GM18519 (cell line): ENCODE data around the gene AHNAK.

Experiments
- ATAC-seq: cut with Tn5 transposase; IDR thresholded peaks from one replicate; pipeline ENCODE4 v1.9.1; 2021; ENCODE audit warnings: mild to moderate bottlenecking, moderate library complexity; ENCODE audit not compliant: unreplicated experiment, low FRiP score

Gene AHNAK

DNA sequence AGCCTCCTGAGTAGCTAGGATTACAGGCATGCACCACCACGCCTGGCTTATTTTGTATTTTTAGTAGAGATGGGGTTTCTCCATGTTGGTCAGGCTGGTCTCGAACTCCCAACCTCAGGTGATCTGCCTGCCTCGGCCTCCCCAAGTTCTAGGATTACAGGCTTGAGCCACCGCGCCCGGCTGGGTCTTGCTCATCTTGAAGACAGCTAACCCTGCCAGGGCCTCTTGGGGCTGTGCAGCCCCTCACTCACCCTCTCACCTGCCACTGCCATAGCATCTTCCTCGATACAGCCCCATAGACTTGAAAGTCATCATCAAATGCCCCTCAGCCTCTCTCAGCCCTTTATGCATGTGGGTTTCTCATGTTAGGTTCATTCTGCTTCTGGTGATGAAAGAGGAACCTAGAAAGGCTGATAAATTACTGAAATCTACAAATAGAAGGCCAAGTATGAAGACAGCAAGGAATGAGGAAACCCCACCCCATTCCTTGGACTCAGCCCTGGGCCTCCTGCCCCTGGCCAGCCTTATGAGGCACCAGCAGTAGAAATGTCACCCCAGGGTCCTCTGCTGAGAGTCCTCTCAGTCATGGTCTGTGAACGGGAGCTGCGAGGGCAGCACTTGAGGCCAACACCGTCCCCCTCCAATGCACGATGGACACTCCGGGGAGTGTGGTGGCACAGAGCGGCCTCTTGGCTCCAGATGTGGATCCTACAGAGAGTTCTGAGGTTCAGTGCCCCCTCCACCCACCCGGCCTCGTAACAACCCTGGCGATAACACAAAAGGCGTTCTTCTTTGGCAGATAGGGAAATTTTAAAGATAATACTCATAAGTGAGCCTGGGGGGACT is 103.0 kb downstream of the AHNAK start:
- no peak for ATAC-seq

DNA sequence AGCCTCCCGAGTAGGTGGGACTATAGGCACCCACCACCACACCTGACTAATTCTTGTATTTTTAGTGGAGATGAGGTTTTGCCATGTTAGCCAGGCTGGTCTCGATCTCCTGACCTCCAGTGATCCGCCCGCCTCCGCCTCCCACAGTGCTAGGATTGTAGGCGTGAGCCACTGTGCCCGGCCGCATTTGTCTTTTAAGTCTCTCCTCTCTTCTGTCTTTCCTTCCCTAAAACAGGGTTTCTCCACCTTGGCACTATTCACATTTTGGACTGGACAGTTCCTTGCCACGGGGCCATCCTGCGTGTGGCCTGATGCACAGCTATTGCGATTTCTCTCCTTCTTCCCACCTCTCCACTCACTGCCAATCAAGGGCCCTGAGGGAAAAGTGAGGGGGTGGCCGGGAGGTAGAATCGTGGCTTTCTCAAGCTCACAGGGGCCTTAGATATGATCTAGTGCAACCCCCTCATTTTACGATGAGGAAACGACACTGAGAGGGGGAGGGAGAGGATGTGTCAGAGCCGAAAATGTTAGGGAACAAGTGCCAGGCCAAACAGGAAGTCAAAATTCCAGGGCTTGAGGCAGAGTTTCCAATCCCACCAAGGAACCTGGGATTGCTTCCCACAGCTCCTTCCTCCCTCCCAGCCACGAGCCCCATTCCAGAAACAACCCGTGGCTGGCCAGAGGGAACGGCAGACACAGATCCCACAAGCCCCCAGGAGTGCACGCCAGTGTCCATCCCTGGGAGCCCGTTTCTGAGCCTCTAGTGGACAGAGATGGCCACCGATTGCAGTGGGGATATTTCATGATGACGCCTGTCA is 106.6 kb downstream of the AHNAK start:
- no peak for ATAC-seq

DNA sequence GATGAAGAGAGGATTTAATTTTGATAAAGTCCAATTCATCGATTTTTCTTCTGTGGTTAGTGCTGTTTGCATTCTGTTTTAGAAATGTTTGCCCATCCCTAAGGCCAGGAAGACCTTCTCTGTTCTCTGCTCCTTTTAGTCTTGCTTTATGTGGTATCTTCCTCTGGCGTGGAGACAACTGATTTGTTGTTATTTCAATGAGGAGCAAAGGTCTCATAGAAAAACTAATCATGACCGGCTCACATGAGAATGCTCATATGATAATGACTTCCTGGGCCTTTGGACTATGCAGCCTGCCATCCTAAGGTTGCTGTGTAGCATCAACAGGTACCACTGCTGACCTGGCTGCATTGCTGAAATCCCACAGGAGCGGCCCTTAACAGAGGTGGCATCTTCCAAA is 108.0 kb downstream of the AHNAK start:
- no peak for ATAC-seq

DNA sequence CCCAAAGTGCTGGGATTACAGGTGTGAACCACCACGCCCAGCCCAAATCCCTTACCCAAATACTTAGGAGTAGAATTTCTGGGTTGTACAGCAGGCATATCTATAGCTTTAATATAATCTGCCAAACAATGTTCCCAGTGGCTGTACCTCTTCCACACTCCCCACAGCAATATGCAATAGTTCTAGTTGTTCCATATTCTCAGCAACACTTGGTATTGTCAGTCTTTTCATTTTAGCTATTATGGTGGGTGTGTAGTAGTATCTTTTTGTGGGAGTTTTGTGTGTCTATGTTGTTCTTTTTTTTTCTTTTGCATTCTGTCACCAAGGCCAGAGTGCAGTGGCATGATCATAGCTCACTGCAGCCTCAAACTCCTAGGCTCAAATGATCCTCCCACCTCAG is 109.0 kb downstream of the AHNAK start:
- no peak for ATAC-seq

DNA sequence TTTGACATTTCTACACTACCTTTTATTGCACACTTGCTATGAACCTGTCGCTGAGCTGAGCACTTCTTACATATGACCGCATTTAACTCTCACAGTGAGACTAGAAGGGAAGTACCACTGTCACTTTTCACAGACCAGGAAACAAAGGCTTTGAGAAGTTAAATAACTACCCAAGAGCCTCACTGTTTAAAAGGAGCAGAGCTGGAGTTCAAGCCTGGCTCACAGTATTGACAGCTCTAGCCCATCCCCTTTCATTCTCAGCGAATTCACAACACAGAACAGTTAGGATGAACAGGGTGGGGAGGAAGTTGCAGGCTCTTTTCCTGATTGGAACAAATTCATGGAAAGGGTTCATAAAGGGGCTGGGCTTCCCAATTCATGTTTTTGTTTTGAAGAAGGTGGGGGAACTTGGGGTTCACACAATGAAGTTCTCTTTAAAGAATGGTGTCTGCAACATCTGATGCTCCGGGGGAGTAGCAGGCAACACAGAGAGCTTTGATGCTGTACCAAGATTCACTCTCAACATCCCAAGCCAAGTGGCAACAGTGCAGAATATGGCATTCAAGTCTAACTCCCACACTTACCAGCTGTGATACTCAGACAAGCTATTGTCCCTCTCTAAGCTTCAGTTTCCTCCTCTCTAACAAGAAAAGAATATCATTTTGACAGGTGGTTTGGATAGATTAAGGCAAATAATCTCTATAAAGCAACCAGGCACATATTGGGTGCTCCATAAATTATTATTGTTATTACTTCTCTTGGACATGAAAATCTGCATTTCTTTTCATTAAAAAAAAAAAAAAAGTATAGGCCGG is 110.6 kb downstream of the AHNAK start:
- no peak for ATAC-seq

DNA sequence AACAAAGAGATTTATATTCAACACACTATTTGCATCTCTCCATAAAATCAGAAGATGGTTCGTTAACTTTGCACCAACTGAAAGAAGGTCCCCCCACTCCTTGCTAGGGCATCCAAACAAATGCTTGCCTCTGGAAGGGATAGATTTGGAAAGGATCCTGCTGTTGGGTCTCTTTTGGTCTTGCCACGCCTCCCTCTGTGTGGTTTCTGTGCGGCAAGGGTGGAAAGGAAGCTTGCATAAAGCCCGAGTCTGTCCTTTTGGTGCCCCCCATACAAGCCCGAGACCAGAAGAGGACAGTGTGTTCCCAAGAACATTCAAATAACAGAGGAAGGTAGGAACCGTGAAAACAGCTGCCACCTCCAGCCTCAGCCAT is 112.7 kb downstream of the AHNAK start:
- no peak for ATAC-seq

DNA sequence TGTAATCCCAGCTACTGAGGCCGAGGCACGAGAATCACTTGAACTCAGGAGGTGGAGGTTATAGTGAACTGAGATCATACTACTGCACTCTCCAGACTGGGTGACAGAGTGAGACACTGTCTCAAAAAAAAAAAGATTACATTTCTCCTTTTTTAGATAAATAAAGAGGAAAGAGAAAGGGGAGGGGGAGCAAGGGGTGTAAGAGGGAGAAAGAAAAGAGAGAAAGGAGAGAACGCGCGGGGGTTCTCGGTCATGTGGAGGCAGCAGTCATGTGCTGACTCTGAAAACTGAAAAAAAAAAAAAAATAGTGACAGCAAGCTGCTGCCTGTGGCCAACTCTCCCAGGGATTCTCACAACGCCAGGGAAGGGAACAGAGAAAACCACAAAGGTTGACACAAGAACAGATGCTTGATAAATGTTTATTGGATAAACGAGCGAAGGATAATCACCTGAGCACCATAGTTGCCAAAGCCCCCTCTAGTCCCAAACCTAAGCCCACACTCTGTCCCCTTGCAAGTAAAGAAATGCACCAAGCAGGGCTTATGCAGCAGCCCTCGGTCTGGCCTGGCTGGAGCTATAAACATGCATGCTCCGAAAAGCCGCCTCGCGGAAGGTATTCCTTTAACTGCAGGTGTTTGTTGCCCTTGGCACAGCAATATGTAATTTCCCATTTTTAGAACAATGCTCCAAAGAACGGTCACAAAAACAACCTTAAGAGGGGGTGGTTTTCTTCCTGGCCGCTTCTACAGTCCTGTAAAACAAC is 113.3 kb downstream of the AHNAK start:
- no peak for ATAC-seq

DNA sequence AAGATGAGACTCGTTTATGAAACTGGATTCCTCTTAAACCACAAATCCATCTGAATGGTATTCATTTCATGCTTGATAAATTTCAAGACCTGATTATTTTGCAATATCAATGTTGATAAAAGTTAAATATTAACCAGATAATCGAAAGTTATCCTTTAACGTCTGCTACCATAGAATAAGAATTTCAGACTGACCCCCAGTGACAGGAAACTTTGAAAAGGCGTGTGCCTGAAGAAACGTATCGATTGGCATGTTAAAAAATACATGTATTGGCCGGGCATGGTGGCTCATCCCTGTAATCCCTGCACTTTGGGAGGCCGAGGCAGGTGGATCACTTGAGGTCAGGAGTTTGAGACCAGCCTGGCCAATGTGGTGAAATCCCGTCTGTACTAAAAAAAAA is 113.9 kb downstream of the AHNAK start:
- no peak for ATAC-seq

DNA sequence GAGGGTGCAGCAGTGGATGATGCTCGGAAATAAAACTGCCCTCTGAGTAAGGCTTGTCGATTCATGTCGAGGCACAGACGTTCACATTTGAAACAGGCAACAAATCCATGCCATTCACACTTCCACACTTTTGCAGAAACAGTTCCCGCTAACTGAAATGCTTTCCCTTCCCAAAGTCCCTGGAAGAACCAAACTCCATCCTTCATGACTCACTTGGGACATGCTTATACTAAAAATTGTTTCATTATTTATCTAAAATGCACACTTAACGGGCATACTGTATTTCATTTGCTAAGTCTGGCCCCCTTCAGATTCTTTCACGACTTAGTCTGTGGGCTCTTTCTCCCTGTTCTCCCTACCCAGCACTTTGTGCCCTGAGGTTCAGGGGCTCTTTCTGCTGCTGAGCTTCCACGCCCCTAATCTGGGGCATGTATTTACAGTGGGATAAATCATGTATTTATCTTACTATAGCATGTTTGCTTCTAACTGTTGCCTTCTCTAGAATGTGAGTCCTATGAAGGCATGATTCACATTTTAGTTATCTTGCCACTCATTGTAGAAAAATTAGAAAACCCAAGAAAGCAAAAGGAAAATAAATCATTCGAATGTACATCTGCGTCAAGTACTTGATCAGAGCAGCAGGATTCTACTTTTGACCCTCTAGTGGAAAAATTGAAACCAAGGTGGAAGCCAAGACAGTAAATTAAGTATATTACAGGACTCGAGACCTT is 115.3 kb downstream of the AHNAK start:
- ATAC-seq, result no peak

DNA sequence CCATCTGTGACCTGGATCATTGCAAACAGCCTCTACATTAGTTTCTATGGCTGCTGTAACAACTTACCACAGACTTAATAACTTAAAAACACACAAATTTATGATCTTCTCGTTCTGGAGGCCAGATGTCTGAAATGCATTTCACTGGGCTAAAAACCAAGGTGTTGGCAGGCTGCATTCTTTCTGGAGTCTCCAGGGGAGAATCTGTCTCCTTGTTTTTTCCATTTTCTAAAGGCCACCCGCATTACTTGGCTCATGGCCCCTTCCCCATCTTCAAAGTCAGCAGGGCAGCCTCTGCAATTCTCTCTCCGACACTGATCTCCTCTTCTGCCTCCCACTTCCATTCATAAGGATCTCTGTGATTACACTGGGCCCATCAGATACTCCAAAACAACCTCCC is 116.2 kb downstream of the AHNAK start:
- ATAC-seq, result no peak

DNA sequence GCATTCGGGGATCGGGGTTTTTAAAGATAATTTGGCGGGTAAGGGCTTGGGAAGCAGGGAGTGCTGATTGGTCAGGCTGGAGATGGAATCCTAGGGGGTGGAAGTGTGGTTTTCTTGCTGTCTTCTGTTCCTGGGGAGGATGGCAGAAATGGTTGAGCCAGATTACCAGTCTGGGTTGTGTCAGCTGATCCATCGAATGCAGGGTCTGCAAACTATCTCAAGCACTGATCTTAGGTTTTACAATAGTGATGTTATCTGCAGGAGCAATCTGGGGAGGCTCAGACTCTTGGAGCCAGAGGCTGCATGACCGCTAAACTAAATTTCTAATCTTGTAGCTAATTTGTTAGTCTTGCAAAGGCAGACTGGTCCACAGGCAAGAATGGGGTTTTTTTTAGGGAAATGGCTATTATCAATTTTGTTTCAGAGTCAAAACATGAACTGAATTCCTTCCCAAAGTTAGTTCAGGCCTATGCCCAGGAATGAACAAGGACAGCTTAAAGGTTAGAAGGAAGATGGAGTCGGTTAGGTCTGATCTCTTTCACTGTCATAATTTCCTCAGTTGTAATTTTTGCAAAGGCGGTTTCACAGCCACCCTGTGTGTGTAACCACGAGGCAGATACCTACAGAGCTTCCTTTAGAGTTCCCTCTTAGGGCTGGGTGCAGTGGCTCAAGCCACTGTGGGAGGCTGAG is 117.6 kb downstream of the AHNAK start:
- ATAC-seq, result no peak

DNA sequence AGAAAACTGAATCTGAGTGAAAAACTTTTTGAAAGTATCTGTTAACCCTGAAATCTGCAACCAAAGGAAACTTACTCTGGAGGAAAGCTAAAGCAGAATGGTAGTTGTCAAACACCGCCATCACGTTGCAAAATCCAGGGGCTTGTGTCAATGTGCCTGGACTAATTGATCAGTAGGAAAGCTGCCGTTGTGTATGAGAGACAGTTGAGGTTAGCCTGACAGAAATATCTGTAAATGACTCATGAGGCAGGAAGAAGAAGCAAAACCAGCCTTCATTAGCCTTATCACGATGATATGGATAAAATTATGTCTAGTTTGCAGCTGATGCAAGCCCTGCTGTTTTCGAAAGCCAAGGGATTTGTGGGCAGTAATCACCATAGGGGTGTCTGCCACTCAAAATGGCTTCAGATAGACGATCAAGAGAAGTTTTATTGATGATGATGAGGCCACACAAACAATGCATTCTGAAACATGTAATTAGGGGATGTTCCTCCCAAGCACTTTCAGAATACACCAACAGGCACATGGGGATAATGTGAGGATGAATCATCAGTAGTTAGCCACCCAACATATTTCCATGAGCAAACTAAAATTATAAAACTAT is 118.9 kb downstream of the AHNAK start:
- ATAC-seq, result no peak

DNA sequence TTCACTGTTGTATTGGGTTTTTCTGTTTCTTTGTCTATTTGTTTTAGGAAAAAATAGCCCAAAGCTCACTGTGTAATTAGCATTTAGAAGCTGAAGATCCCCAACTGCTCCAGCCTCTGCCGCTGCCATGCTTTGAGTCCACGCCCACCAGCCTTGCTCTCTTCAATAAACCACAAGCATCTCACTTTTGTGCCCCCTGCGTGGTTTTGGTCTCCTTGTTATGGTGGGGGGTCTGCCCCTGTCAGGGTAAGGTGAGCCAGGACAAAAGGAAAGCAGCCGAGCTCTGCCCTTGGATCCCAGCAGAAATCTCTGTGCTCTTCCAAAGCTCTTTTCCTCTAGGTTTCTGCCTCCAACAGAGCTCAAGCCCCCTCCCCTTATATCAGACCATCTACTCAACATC is 123.6 kb downstream of the AHNAK start:
- no peak for ATAC-seq

DNA sequence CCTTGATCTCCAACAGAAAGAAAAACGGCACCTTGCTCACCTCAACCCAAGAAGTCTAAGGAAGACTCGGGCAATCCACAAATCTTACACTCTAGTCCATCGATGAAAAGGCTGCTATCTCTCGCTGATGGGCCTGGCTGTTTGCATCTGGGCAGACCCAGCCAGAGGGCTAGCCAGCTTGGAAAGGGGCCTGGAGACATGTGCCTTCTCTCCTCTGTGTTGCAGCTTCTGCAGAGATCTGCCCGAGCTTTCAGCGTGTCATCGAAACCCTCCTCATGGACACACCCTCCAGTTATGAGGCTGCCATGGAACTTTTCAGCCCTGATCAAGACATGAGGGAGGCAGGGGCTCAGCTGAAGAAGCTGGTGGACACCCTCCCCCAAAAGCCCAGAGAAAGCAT is 124.6 kb downstream of the AHNAK start:
- no peak for ATAC-seq

DNA sequence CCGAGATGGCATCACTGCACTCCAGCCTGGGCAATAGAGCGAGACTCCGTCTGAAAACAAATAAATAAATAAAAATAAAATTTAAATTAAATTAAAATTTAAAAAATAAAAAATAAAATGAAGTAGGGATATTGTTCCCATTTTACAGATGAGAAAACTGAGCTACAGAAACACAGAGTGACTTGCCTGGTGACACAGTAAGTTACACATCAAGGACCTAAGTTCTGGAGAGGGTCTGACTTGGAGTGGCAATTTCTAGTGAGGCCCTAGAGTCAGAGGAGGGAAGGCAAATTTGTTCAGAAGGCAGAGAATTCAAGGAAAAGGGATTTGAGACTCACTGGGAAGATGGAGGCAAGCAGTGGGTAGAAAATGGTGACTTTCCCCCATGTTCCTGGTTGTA is 125.7 kb downstream of the AHNAK start:
- no peak for ATAC-seq

DNA sequence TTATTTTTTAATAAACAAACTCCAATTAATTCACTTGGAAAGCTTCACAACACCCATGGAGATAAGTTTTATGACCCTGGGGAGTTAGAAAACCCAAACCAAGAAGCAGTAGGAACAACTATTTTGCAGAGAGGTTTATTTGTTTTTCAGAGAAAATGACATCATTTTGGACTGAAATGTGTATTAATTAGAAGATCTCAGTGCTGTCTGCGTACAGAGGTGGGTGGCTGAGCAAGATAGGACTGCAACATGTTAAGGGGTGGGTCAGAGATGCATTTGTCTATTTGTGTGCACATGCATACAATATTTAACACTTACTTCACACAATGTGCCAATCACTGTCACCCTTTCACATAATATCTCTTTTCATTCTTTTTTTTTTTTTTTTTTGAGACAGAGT is 126.7 kb downstream of the AHNAK start:
- ATAC-seq, result no peak

DNA sequence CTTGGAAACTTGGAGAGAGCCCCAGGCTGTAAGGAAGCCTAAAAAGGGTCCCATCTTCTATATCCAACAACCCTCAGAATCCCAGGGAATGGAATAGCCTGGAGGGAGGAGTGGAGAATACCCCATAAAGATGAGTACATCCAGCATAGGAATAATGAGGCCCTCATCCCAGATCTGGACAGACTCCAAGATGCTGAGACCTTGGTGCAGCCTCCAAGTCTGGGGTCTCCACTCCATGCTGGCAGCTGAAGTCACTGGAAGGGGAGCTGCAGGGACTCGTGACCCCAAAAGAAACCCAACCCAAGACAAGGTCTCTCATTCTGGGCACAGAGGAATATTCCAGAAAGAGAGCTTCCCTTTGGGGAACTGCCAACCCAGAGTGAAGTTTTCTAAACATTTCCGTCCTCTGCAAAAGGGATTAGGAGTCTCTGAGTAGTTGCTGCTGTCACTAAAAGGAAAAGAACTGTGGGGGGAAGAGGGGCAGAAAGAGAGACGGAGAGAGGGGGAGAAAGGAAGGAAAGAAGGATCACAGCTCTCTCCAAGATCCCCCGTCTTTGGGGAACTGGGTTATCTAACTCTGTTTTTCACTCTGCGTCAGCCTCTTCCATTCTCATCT is 127.2 kb downstream of the AHNAK start:
- no peak for ATAC-seq

DNA sequence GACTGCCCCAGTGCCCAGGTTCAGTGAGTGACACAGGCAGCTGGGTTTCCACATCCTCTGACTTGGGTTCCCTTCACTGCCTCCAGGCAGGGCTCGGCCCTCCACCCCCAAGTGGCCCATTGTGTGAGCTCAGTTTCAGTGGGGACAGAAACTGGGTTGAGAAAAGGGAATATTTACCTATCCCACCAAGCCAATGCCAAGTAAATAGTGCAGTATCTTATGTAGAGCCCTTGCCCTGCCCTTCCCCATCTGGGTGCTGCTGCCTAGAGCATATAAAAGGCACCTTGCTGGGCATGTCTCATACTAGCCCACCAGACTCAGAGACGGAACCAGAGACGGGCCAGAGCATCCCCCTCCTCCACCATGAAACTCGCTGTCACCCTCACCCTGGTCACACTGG is 127.9 kb downstream of the AHNAK start, which contains the start of gene SCGB1A1:
Gene SCGB1A1 (plus strand): TSS at position 301 of the 400 bp plus-strand sequence. CDS start 63 bp downstream, at position 364.
- ATAC-seq, result no peak
